HepG2 (cell line): ENCODE results near the gene CLN6. TPM values are rescaled to one million over a fixed set of nuclear protein-coding genes. Genes with fewer than 3 reads are reported as not detected.

Experiments used
- CBFB ChIP-seq: sonication (generic); formaldehyde crosslinking; IDR thresholded peaks from 2 replicates; pipeline ENCODE4 v1.4.0; 2020; ENCODE audit warnings: missing genetic modification reagents
- ELF4 ChIP-seq: sonication (generic); formaldehyde crosslinking; IDR thresholded peaks from 2 replicates; pipeline ENCODE4 v1.5.0; 2020; ENCODE audit warnings: missing genetic modification reagents, mild to moderate bottlenecking, moderate library complexity, borderline replicate concordance
- MED1 ChIP-seq: sonication (generic); formaldehyde crosslinking; IDR thresholded peaks from 2 replicates; pipeline ENCODE4 v1.4.0; 2020; ENCODE audit warnings: missing genetic modification reagents
- POLR2A ChIP-seq, 2 experiments: IDR thresholded peaks; 2 replicates each; pipeline ENCODE4 v1.6.1; 2011; ENCODE audit warnings: low read depth in 2 of 2, low read length in 2 of 2, mild to moderate bottlenecking in 1 of 2, moderate library complexity in 1 of 2; ENCODE audit not compliant: insufficient read depth in 1 of 2
- RARA ChIP-seq: IDR thresholded peaks from 2 replicates; pipeline ENCODE4 v1.6.1; 2016; ENCODE audit warnings: missing genetic modification reagents, missing compliant biosample characterization
- RBM39 ChIP-seq: fragments of 200-400 bp; formaldehyde crosslinking; IDR thresholded peaks from one replicate; pipeline ENCODE4 v1.6.1; 2018; ENCODE audit warnings: antibody characterized with exemption, mild to moderate bottlenecking, low read depth, low read length; ENCODE audit not compliant: poor library complexity, severe bottlenecking
- SMAD1 ChIP-seq: sonication (generic); formaldehyde crosslinking; IDR thresholded peaks from 2 replicates; pipeline ENCODE4 v1.4.0; 2020; ENCODE audit warnings: missing genetic modification reagents, low read depth, mild to moderate bottlenecking, borderline replicate concordance
- U2AF2 ChIP-seq: fragments of 200-400 bp; formaldehyde crosslinking; IDR thresholded peaks from 2 replicates; pipeline ENCODE4 v1.6.1; 2017; ENCODE audit warnings: low read depth, mild to moderate bottlenecking, low read length
- ZBTB21 ChIP-seq: sonication (generic); formaldehyde crosslinking; IDR thresholded peaks from 2 replicates; pipeline ENCODE4 v1.4.0; 2020; ENCODE audit warnings: missing genetic modification reagents
- ZC3H4 ChIP-seq: sonication (generic); formaldehyde crosslinking; IDR thresholded peaks from 2 replicates; pipeline ENCODE4 v1.4.0; 2020; ENCODE audit warnings: missing genetic modification reagents, borderline replicate concordance
- ZFP1 ChIP-seq: IDR thresholded peaks from 2 replicates; pipeline ENCODE4 v1.6.1; 2016
- ZNF260 ChIP-seq: sonication (generic); formaldehyde crosslinking; IDR thresholded peaks from 2 replicates; pipeline ENCODE4 v1.4.0; 2020; ENCODE audit warnings: missing genetic modification reagents, low read depth, mild to moderate bottlenecking, borderline replicate concordance
- ZNF335 ChIP-seq: sonication (generic); formaldehyde crosslinking; IDR thresholded peaks from 2 replicates; pipeline ENCODE4 v1.4.0; 2020; ENCODE audit warnings: missing genetic modification reagents
- ZNF510 ChIP-seq: sonication (generic); formaldehyde crosslinking; IDR thresholded peaks from 2 replicates; pipeline ENCODE4 v1.4.0; 2020; ENCODE audit warnings: low read depth, mild to moderate bottlenecking, missing genetic modification reagents
- ZNF619 ChIP-seq: sonication (generic); formaldehyde crosslinking; IDR thresholded peaks from 2 replicates; pipeline ENCODE4 v1.4.0; 2020; ENCODE audit warnings: mild to moderate bottlenecking, missing genetic modification reagents
- polyA plus RNA-seq, 8 experiments: library from polyadenylated mRNA; depleted of rRNA in 3 of 8; stranded (reverse) in 7 of 8; unstranded in 1 of 8; fragments of >200 nt; fragmentation: Illumina TruSeq in 4 of 8; extraction: Trizol in 4 of 8; gene quantifications; 2 replicates each; pipeline versions ENCODE4 v1.2.1 to v1.2.3, GENCODE V29; 2011 to 2016; ENCODE audit warnings: low read depth in 4 of 8, missing spikeins in 1 of 8, mixed read lengths in 1 of 8; ENCODE audit not compliant: insufficient read depth in 1 of 8
- total RNA-seq, 5 experiments: library from RNA; depleted of rRNA; stranded (reverse); fragments of >200 nt; fragmentation: Illumina TruSeq; extraction: Trizol; gene quantifications; 2 replicates each; pipeline ENCODE4 v1.2.3, GENCODE V29; 2016; ENCODE audit warnings: low read depth in 1 of 5
- TF ChIP-seq, protein P1 (sequence below): sonication (generic); formaldehyde crosslinking; IDR thresholded peaks from 2 replicates; pipeline ENCODE4 v1.8.1; 2023; ENCODE audit warnings: missing genetic modification reagents, inconsistent platforms, borderline replicate concordance
- TF ChIP-seq, protein P2 (sequence below): sonication (generic); formaldehyde crosslinking; IDR thresholded peaks from 2 replicates; pipeline ENCODE4 v1.4.0; 2020; ENCODE audit warnings: low read depth, missing genetic modification reagents
- TF ChIP-seq, protein P3 (sequence below): sonication (generic); formaldehyde crosslinking; IDR thresholded peaks from 2 replicates; pipeline ENCODE4 v1.4.0; 2020; ENCODE audit warnings: missing genetic modification reagents, low read depth, mild to moderate bottlenecking, borderline replicate concordance
- TF ChIP-seq, protein P4 (sequence below), 2 experiments: sonication (generic) in 1 of 2; formaldehyde crosslinking in 1 of 2; IDR thresholded peaks; 2 replicates each; pipeline versions ENCODE4 v1.5.1 to v1.6.1; 2011 to 2020; ENCODE audit warnings: borderline replicate concordance in 1 of 2, low read depth in 1 of 2, low read length in 1 of 2, mild to moderate bottlenecking in 1 of 2, missing genetic modification reagents in 1 of 2, moderate library complexity in 1 of 2
- TF ChIP-seq, protein P5 (sequence below): sonication (generic); formaldehyde crosslinking; IDR thresholded peaks from 2 replicates; pipeline ENCODE4 v1.4.0; 2020; ENCODE audit warnings: low read depth, mild to moderate bottlenecking, missing genetic modification reagents

CLN6 gene
- total and polyA plus RNA-seq, 2 of the 13 experiments (the other 11 are each of a cell fraction or from before 2014, with no cell fraction given): 24.9 to 27.1 TPM

DNA sequence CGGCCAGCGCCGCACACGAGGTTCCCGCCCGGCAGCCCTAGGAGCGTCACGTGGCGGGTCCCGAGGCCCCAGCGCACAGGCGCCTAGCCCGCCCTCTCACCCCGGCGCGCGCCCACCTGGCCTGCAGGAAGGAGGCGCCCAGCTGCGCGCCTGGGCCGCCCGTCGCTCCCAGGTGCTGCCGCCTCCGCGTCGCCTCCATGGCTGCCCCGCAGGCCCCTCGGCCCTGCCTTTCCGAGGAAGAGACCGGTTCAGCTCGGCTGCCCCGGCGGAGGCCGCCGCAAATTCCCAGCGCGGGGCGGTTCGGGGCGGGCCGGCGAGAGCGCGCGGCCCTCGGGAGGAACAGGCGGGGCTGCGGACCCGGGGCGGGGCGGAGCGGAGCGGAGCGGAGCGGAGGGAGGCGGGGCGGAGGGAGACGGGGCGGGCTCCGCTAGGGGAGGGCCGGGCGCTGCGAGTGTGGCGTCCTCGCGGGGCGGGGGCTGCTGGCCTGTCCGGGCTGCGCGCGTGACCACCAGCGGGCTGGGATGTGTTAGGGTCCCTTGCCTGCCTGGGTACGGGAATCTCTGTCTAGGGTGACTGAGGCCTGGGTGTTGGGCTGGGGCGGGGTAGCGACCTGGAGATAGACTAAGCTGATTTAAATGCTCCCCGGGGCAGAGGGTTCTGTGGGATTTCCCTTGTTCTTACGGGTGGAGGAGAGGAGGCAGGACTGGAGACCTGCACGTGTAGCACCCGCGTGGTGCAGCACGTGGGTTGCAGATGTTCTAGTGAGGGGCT lies at the start of gene CLN6 (continued):
- TF ChIP-seq ZC3H4 (CRISPR knock-in tag) (no peak), POLR2A (IDR thresholded peaks at IDR 0.05; ENCODE audit: insufficient read depth in 1 of 2, low read depth in 2 of 2, low read length in 2 of 2) (peak; percentile 61 to 70; a peak in 3 of 4 replicates), SMAD1 (peak; percentile 80; the same call in 1 of the 2 replicates), ZFP1 (no peak), CBFB (CRISPR knock-in tag) (no peak), ZNF335 (CRISPR knock-in tag) (no peak), RARA (CRISPR knock-in tag) (peak; percentile 18; the same call in 1 of the 2 replicates), ELF4 (CRISPR knock-in tag) (no peak), ZNF510 (CRISPR knock-in tag) (no peak), MED1 (CRISPR knock-in tag) (0 out of 2 replicates have a peak, but pooled peaks have one; percentile 5), ZBTB21 (CRISPR knock-in tag) (no peak), ZNF619 (CRISPR knock-in tag) (no peak), ZNF260 (CRISPR knock-in tag) (no peak), U2AF2 (no peak), RBM39 (no peak)
- TF ChIP-seq, protein P1, sequence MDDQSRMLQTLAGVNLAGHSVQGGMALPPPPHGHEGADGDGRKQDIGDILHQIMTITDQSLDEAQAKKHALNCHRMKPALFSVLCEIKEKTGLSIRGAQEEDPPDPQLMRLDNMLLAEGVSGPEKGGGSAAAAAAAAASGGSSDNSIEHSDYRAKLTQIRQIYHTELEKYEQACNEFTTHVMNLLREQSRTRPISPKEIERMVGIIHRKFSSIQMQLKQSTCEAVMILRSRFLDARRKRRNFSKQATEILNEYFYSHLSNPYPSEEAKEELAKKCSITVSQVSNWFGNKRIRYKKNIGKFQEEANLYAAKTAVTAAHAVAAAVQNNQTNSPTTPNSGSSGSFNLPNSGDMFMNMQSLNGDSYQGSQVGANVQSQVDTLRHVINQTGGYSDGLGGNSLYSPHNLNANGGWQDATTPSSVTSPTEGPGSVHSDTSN: peak; percentile 78; the same call in 1 of the 2 replicates
- TF ChIP-seq, protein P2, sequence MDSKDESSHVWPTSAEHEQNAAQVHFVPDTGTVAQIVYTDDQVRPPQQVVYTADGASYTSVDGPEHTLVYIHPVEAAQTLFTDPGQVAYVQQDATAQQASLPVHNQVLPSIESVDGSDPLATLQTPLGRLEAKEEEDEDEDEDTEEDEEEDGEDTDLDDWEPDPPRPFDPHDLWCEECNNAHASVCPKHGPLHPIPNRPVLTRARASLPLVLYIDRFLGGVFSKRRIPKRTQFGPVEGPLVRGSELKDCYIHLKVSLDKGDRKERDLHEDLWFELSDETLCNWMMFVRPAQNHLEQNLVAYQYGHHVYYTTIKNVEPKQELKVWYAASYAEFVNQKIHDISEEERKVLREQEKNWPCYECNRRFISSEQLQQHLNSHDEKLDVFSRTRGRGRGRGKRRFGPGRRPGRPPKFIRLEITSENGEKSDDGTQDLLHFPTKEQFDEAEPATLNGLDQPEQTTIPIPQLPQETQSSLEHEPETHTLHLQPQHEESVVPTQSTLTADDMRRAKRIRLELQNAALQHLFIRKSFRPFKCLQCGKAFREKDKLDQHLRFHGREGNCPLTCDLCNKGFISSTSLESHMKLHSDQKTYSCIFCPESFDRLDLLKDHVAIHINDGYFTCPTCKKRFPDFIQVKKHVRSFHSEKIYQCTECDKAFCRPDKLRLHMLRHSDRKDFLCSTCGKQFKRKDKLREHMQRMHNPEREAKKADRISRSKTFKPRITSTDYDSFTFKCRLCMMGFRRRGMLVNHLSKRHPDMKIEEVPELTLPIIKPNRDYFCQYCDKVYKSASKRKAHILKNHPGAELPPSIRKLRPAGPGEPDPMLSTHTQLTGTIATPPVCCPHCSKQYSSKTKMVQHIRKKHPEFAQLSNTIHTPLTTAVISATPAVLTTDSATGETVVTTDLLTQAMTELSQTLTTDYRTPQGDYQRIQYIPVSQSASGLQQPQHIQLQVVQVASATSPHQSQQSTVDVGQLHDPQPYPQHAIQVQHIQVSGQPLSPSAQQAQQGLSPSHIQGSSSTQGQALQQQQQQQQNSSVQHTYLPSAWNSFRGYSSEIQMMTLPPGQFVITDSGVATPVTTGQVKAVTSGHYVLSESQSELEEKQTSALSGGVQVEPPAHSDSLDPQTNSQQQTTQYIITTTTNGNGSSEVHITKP (CRISPR knock-in tag): no peak
- TF ChIP-seq, protein P3, sequence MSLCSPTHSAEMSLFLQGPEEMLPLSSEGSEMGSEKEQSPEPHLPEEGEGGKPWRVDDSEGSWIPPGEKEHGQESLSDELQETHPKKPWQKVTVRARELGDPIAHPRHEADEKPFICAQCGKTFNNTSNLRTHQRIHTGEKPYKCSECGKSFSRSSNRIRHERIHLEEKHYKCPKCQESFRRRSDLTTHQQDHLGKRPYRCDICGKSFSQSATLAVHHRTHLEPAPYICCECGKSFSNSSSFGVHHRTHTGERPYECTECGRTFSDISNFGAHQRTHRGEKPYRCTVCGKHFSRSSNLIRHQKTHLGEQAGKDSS: 0 out of 2 replicates have a peak, but pooled peaks have one; percentile 56
- TF ChIP-seq, protein P4, sequence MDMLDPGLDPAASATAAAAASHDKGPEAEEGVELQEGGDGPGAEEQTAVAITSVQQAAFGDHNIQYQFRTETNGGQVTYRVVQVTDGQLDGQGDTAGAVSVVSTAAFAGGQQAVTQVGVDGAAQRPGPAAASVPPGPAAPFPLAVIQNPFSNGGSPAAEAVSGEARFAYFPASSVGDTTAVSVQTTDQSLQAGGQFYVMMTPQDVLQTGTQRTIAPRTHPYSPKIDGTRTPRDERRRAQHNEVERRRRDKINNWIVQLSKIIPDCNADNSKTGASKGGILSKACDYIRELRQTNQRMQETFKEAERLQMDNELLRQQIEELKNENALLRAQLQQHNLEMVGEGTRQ (IDR thresholded peaks at IDR 0.05; ENCODE audit: low read depth, low read length): peak; percentile 72
- TF ChIP-seq, protein P4 (CRISPR knock-in tag; IDR thresholded peaks at IDR 0.05; ENCODE audit: borderline replicate concordance): peak; percentile 47; the same call in 1 of the 2 replicates
- TF ChIP-seq, protein P5, sequence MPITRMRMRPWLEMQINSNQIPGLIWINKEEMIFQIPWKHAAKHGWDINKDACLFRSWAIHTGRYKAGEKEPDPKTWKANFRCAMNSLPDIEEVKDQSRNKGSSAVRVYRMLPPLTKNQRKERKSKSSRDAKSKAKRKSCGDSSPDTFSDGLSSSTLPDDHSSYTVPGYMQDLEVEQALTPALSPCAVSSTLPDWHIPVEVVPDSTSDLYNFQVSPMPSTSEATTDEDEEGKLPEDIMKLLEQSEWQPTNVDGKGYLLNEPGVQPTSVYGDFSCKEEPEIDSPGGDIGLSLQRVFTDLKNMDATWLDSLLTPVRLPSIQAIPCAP: peak; percentile 82; the same call in 1 of the 2 replicates
